ENCODE measurements around the gene MC5R.
"Not testable (repeated sequence)": the region's sequence is repeated elsewhere in the genome, so short reads cannot be mapped to it uniquely, and the experiment has no call there.

Gene MC5R

DNA sequence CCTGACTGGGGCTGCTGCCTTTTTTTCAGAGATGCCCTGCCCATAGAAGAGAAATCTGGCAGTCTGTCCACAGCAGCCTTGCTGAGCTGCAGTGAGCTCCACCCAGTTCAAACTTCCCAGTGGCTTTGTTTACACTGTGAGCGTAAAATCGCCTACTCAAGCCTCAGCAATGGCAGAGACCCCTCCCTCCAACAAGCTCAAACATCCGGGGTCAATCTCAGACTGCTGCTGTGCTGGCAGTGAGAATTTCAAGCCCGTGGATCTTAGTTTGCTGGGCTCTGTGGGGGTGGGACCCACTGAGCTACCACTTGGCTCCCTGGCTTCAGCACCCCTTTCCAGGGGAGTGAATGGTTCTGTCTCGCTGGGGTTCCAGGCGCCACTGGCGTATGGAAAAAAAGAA lies 38.9 kb downstream of the MC5R start:
- not testable (repeated sequence) for DNase-seq

DNA sequence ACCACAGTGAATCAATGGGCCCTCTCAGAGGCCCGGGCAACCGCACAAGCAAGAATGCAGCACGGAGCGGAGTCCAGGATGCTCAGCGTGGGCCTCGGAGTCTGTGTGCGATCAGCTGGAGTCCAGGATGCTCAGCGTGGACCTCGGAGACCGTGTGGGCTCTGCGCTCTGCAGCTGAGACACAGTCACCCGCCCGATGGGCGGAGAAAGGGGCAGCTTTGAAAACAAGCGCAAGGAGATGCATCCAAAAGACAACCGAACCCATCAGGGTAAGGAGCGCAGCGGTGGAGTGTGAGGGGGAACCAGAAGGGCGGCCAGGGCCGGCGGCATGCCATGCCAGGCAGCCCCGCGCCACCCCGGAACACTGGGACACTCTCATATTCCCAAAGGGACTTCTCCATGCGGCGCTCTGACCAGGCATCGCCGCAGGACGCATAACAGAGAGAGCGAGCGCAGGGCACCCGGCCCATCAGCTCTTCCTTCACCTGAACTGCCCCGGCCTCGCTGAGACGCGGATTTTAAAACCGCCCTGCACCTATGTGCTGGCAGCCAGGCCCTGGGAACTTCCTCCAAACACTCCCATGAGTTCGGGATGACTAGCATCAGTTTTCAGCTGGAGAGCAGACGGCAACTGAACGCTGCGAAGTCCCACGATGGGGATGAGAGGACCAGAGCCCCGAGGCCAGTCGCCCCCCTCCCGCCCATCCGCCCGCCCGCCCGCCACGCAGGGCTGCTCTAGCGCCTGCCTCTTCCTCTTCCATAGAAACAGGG lies 44.7 kb downstream of the MC5R start:
- DNase-seq, result no peak

DNA sequence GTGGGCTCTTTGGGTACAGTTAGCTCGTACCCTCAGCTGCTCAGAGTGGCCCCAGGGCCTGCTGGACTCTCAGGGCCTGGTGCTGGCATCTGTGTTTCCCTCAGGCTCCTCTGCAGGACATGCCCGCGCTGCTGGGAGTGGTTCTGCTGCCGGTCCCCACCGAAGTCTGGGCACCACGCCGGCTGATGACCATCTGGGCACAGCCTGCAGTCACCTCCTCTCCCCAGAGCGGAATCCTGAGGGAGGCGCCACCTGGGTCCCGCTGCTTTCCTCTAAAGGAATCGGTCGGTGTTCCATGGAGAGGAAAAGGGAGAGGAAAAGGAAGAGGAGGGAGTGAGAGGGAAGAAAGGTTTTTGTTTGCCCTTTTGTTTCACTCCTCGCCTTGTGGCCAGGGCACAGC lies 47.8 kb downstream of the MC5R start:
- DNase-seq, result no peak

DNA sequence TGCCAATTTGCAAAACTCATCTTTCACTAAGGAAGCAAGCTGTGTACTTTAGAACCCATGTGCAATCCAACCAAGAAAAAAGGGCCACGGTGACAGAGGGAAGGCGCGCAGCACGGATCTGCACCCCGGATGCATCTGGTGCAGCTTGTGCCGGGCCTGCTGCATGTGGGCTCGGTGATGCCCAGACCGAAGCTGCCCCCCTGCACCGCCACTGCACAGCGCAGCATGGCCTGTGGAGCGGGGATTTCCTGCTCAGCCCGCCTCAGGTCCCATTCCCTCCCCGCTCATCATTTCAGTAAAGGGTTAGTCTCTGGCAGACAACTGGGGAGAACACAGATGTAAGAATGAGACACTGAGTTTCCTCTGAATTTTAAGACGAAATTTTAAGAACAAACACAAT lies 48.4 kb downstream of the MC5R start:
- no peak for DNase-seq

DNA sequence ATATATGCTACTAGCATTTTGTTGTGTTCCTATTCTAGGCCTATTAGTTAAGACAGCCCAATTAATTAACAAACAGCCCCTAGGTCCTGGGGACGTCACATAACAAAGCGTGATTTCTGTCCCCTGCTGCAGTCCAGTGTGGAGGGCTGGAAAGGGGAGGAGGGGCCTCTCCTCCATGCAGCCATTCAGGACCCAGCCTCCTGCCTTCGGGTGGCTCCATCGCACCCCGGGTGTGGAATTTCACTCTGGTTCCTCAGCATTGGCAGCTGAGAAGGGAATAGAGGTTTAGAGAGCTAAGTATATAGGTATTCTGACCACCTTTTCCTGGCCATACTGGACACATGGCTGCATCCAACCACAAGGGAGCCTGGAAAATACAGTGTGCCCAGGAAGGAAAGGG lies 49.0 kb downstream of the MC5R start:
- no peak for DNase-seq

DNA sequence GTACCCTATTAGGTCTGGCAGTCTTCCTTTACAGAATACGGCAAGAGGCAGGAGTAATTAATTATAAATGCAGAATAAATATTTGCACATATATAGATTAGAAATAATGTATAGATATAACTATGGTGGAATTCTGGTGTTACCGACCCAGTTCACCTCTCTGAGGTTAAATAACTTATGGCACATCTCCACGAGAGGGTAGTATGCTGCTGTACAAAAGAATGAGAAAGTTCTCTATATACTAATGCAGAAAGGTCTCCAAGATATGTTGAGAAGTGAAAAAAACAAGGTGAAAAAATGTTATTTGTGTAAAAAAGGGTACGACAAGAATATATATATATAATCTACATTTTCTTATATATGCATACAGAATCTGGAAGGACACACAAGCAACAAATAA lies 50.6 kb downstream of the MC5R start:
- DNase-seq, result no peak
